Measurements from ENCODE around the gene DMWD. TPM values are rescaled to one million over a fixed set of nuclear protein-coding genes. Genes with fewer than 3 reads are reported as not detected.

DMWD gene
- total and polyA plus RNA-seq, 2 donors (not counting 1 experiment from before 2014, with no cell fraction given): 25.1 to 86.4 TPM

DNA sequence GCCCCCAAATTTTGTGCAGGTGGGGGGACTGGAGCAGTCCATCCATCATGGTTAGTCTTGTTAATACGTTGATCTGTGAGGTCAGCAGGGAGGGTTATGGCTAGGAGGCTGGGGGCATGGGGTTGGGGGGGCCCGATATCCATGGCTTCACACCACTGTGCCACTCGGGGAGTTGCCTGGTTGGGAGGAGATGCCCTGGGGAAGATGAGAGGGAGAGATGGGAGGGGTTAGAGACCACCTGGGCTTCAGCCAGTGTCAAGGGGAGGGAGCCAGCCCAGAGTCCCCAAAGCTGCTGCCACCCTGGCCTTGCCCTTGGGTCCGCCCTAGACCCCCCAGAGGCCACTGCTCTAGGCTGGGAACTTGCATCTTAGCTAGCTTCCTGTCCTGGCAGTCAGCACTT lies 8.5 kb downstream of the DMWD start:
- peaks cover 0 to 20% (median 2%) of the 10 kb centered on the region in 4 experiments for H3K27me3 ChIP-seq (replicated peaks in 1 of 4; ENCODE audit: control extremely low read depth in 1 of 4, control insufficient read depth in 3 of 4, insufficient read depth in 4 of 4, low read length in 3 of 4)
- H4K20me1 ChIP-seq (ENCODE audit: control insufficient read depth, insufficient read depth, low read length, poor library complexity, severe bottlenecking): peaks cover 88% of the 10 kb centered on the region
- Mint-ChIP-seq H3K27me3 (peaks cover 8% of the 10 kb centered on the region), H3K4me3 (no peak overlapping the region), H3K27ac (no peak overlapping the region), H3K9me3 (ENCODE audit: insufficient read depth) (no peaks in the 10 kb centered on the region), H3K4me1 (peaks cover 12% of the 10 kb centered on the region)
- DNase-seq: no peak
- H3K4me3 ChIP-seq (ENCODE audit: control extremely low read depth in 1 of 5, extremely low read depth in 1 of 5, insufficient read depth in 1 of 5, low read depth in 2 of 5, low read length in 4 of 5): no peak overlapping the region
- no peak overlapping the region for H3K9ac ChIP-seq (ENCODE audit: low read length)
- ChIA-PET CTCF (interaction anchor here (1.3 to 1.5 kb wide), 2 partner anchors 15 kb away, joined by 5 read pairs; partner anchors contain the start of gene SIX5), POLR2A (interaction anchor here (0.6 kb wide), 1 partner anchor 1032 kb away, joined by 5 read pairs; no protein-coding TSS in a partner anchor)
- H3K4me2 ChIP-seq (replicated peaks; ENCODE audit: low read depth, low read length, poor library complexity, severe bottlenecking): no peak overlapping the region
- intact Hi-C loops (cut with micrococcal nuclease): no loop called here
- peaks cover 0 to 25% of the 10 kb centered on the region in 2 experiments for H3K36me3 ChIP-seq (replicated peaks in 1 of 2; ENCODE audit: control extremely low read depth in 1 of 2, control insufficient read depth in 1 of 2, extremely low read depth in 1 of 2, insufficient read depth in 2 of 2, low read length in 1 of 2)
- 93% methylated on average over 3 of the region's 4 CpGs for WGBS (ENCODE audit: insufficient coverage)
- H3K27ac ChIP-seq (ENCODE audit: low read length in 2 of 2): no peak overlapping the region
- H3K79me2 ChIP-seq (ENCODE audit: control insufficient read depth, insufficient read depth, low read length): peaks cover 8% of the 10 kb centered on the region
- no peak for ATAC-seq (ENCODE audit: low read depth)
- peaks cover 10 to 15% of the 10 kb centered on the region in 2 donors for H3K4me1 ChIP-seq (ENCODE audit: control insufficient read depth in 2 of 2, insufficient read depth in 2 of 2, low read length in 2 of 2)
- no peak overlapping the region for H2AFZ ChIP-seq (ENCODE audit: insufficient read depth, low read depth, low read length, poor library complexity, severe bottlenecking)
- peaks cover 0 to 4% (median 0%) of the 10 kb centered on the region in 3 donors for H3K9me3 ChIP-seq (ENCODE audit: control extremely low read depth in 1 of 3, control insufficient read depth in 2 of 3, insufficient read depth in 1 of 3, low read length in 2 of 3)
- TF ChIP-seq, protein P1, sequence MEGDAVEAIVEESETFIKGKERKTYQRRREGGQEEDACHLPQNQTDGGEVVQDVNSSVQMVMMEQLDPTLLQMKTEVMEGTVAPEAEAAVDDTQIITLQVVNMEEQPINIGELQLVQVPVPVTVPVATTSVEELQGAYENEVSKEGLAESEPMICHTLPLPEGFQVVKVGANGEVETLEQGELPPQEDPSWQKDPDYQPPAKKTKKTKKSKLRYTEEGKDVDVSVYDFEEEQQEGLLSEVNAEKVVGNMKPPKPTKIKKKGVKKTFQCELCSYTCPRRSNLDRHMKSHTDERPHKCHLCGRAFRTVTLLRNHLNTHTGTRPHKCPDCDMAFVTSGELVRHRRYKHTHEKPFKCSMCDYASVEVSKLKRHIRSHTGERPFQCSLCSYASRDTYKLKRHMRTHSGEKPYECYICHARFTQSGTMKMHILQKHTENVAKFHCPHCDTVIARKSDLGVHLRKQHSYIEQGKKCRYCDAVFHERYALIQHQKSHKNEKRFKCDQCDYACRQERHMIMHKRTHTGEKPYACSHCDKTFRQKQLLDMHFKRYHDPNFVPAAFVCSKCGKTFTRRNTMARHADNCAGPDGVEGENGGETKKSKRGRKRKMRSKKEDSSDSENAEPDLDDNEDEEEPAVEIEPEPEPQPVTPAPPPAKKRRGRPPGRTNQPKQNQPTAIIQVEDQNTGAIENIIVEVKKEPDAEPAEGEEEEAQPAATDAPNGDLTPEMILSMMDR (IDR thresholded peaks at IDR 0.05): no peak
- TF ChIP-seq EZH2 (IDR thresholded peaks at IDR 0.05; ENCODE audit: borderline replicate concordance, insufficient read depth, low read depth, low read length, poor library complexity, severe bottlenecking): no peak
